GM21526 (cell line): ENCODE data around the gene CCL24.
"Not testable (repeated sequence)": the region's sequence is repeated elsewhere in the genome, so short reads cannot be mapped to it uniquely, and the experiment has no call there.

ENCODE experiments used
- ATAC-seq: cut with Tn5 transposase; IDR thresholded peaks from one replicate; pipeline ENCODE4 v1.9.1; 2021; ENCODE audit warnings: moderate library complexity; ENCODE audit not compliant: unreplicated experiment, low FRiP score

CCL24 gene

DNA sequence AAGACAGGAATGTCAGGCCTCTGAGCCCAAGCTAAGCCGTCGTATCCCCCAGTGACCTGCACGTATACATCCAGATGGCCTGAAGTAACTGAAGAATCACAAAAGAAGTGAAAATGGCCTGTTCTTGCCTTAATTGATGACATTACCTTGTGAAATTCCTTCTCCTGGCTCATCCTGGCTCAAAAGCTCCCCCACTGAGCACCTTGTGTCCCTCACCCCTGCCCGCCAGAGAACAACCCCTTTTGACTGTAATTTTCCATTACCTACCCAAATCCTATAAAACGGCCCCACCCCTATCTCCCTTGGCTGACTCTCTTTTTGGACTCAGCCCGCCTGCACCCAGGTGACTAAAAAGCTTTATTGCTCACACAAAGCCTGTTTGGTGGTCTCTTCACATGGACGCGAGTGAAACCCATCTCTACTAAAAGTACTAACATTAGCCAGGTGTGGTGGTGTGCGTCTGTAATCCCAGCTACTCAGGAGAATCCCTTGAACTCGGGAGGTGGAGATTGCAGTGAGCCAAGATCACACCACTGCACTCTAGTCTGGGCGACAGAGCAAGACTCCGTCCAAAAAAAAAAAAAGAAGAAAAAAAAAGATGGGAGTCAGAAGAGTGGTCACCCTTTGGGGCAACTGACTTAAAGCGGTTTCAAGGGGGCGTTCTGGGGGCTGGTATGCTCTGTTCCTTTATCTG, 25.3 kb downstream of the CCL24 start:
- not testable (repeated sequence) for ATAC-seq

DNA sequence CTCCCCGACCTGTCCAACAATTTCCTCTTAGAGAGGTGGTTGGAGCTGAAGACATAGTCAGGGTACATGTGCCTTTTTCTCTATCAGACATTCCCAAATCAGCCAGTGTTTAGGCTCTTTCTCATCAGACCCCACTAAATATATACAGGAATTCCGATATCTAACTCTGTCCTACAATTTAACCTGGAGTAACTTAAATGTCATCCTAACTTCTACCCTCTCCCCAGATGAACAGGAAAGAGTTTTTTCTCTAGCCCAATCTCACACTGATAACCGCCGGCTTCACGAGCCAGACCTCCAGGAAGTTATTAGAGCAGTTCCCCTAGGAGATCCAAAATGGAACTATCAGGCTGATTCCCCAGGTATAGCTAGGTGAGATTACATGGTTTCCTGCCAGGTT, 30.5 kb downstream of the CCL24 start:
- ATAC-seq = not testable (repeated sequence)

DNA sequence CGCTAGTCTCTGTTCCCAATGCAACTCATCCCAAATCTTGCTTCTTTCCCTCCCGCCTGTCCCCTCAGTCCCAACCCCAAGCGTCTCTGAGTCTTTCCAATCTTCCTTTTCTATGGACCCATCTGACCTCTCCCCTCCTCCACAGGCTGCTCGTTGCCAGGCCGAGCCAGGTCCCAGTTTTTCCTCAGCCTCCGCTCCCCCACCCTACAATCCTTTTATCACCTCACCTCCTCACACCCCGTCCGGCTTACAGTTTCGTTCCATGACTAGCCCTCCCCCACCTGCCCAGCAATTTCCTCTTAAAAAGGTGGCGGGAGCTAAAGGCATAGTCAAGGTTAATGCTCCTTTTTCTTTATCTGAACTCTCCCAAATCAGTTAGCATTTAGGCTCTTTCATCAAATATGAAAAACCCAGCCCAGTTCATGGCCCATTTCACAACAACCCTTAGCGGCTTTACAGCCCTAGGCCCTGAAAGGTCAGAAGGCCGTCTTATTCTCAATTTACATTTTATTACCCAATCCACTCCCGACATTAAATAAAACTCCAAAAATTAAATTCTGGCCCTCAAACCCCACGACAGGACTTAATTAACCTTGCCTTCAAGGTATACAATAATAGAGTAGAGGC, 32.8 kb downstream of the CCL24 start:
- not testable (repeated sequence) for ATAC-seq

DNA sequence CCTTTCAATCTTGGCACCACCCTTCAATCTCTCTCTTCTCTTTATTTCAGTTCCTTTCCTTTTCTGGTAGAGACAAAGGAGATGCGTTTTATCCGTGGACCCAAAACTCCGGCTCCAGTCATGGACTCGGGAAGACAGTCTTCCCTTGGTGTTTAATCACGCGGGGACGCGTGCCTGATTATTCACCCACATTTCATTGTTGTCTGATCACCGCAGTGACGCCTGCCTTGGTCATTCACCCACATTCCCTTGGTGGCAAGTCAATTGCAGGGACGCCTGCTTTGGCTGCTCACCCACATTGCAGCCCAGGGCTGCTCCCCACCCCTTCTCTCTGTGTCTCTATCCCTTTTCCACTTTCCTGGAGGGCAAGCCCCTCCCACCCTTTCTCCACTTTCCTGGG, 34.1 kb downstream of the CCL24 start:
- not testable (repeated sequence) for ATAC-seq

DNA sequence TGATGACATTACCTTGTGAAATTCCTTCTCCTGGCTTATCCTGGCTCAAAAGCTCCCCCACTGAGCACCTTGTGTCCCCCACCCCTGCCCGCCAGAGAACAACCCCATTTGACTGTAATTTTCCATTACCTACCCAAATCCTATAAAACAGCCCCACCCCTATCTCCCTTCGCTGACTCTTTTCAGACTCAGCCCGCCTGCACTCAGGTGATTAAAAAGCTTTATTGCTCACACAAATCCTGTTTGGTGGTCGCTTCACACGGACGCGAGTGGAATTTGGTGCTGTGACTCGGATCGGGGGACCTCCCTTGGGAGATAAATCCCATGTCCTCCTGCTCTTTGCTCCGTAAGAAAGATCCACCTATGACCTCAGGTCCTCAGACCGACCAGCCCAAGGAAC, 34.6 kb downstream of the CCL24 start:
- not testable (repeated sequence) for ATAC-seq

DNA sequence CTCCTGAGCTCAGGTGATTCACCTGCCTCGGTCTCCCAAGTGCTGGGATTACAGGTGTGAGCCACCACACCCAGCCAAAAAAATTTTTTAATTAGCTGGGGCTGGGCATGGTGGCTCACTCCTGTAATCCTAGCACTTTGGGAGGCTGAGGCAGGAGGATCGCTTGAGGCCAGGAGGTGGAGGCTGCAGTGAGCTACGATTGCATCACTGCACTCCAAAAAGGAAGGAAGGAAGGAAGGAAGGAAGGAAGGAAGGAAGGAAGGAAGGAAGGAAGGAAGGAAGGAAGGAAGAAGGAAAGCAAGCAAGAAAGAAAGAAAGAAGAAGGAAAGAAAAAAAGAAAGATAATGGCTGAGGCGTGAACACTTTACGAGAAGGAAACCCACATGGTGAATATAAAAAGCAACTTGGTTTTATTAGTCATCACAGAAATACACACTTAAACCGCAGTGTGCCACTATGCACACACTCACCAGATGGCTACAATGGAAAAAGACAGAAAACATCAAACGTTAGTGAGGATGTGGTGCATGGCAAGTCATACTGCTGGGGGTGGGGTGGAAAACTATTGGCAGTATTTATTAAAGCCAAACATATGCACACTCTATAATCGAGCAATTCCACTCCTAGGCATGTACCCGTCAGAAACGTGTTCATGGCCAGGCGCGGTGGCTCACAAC, 37.2 kb downstream of the CCL24 start:
- ATAC-seq = no peak

DNA sequence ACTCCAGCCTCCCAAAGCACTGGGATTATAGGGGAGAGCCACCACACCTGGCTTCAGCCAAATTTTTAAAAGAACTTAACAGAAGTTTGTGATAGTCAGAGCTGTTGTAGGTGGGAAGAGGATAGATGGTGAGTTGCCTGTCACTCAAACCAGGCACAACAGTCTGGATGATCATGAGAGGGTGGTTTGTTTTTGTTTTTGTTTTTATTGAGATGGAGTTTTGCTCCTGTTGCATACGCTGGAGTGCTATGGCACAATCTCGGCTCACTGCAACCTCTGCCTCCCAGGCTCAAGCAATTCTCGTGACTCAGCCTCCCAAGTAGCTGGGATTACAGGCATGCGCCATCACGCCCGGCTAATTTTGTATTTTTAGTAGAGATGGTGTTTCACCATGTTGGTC, 39.6 kb downstream of the CCL24 start:
- not testable (repeated sequence) for ATAC-seq

DNA sequence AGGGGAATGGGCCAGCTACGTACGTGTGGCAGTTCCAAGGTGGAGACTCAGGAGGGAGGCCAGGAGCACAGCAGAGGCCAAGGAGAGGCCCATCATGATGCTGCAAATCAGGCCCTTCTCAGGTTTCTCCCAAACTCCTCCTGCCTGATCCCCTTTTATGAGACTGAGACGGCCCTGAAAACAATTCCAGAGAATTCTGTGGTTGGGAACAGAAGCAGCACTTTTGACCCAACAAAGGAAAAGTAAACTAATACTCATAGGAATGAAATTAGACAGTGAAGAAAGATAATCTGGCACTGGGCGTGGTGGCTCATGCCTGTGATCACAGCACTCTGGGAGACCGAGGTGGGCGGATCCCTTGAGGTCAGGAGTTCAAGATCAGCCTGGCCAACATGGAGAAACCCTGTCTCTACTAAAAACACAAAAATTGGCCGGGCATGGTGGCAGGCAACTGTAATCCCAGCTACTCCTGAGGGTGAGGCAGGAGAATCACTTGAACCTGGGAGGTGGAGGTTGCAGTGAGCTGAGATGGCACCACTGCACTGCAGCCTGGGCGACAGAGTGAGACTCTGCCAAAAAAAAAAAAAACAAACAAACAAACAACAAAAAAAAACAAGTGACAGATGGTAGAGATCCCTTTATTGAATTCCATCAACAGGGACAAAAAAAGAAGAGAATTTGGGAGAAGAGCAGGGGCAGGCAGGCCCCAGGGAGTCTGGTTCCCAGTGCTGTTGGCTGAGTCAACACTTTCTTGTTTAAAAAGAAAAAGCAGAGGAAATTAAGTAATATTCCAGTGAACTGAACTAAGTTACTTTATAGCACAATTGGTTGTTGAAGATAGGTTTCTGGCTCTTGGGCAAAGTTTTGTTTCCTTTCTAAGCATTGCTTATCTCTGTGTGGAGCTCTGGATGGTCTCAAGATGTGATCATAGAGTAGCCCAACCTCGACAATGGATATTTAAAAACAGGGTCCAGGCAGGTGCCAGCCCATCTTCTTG, 41.2 kb downstream of the CCL24 start, which contains the start of gene CCL26:
TSS of gene CCL26 (minus strand) at position 131 of the 997 bp plus-strand sequence. CDS start at position 96, 35 bp downstream.
- ATAC-seq = no peak

DNA sequence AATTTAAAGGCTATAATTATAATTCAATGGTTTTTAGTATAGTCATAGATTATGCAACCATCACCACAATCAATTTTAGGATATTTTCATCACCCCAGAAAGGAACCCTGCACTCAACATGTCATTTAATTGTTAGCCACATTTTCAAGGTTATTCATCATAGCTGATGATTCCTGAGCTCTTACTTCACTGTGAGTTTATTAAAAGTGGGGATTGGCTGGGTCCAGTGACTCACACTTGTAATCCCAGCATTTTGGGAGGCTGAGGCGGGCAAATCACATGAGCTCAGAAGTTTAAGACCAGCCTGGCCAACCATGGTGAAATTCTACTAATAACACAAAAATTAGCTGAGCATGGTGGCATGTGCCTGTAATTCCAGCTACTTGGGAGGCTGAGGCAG, 42.4 kb downstream of the CCL24 start:
- no peak for ATAC-seq

DNA sequence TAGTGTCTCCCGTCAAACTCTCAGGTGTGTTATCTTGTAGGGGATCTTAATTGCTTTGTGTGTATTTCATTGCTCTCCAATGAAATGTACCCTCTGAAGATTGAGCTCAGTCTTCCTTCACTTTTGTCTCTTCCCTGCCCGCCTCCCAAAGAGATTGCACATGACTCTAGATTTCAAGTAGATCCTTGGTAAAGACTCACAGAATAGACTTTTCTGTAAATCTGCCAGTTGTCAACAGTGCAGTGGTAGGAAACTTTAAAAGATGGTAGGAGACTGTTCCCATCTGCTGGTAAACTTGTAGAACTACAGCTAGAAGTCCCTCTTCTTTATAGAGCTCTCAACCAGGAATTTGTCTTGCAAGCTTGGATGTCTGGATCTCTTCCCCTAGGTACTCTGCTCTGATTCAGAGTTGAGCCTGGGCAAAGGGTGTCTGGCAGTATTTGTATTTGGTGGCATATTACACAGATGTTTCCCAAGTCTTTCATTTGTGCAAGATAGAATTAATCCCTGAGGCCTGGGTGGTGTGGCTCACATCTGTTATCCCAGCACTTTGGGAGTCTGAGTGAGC, 51.2 kb downstream of the CCL24 start:
- no peak for ATAC-seq

DNA sequence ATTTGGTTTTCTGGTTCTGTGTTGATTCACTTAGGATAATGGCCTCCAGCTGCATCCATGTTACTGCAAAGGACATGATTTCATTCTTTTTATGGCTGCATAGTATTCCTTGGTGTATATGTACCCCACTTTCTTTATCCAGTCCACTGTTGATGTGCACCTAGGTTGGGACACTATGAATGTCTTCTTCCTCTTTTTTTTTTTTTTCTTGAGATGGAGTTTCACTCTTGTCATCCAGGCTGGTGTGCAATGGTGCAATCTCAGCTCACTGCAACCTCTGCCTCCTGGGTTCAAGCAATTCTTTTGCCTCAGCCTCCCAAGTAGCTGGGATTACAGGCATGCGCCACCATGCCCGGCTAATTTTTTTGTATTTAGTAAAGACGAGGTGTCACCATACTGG, 51.8 kb downstream of the CCL24 start:
- not testable (repeated sequence) for ATAC-seq
